Measurements from ENCODE around the gene PAPLN. TPM values are rescaled to one million over a fixed set of nuclear protein-coding genes. Genes with fewer than 3 reads are reported as not detected.

PAPLN gene
- total and polyA plus RNA-seq, 9 of the 15 experiments (the other 6 are each of a cell fraction or from before 2014, with no cell fraction given): 0.43 to 3.5 (median 1.7) TPM

GRCh38 chr14:73220634-73221033 lies 16.7 kb upstream of the PAPLN start (continued):
- TF ChIP-seq TFAP4 (CRISPR knock-in tag; IDR thresholded peaks at IDR 0.05; ENCODE audit: borderline replicate concordance): no peak
- TF ChIP-seq GABPB1 (CRISPR knock-in tag; IDR thresholded peaks at IDR 0.05): no peak
- no peak for TF ChIP-seq KHSRP (IDR thresholded peaks at IDR 0.05)
- no peak for TF ChIP-seq RBM15 (IDR thresholded peaks at IDR 0.05; ENCODE audit: insufficient read depth, low read length)
- no peak for TF ChIP-seq PYGO2 (tag; IDR thresholded peaks at IDR 0.05)

GRCh38 chr14:73221945-73222344 lies 15.4 kb upstream of the PAPLN start:
- Histone ChIP-seq H4K20me1 (replicated peaks; ENCODE audit: control insufficient read depth, insufficient read depth, low read length) (no peaks in the 10 kb centered on the region), H3K9ac (ENCODE audit: insufficient read depth in 1 of 2, low read depth in 2 of 2, low read length in 2 of 2) (no peak overlapping the region), H3K4me1 (replicated peaks in 1 of 2; ENCODE audit: control insufficient read depth in 2 of 2, insufficient read depth in 2 of 2, low read length in 2 of 2) (no peaks in the 10 kb centered on the region), H3K27ac (ENCODE audit: extremely low read depth, low read depth, low read length) (no peak overlapping the region), H3K79me2 (ENCODE audit: control insufficient read depth, insufficient read depth, low read length) (no peaks in the 10 kb centered on the region), H3K9me1 (ENCODE audit: control insufficient read depth, insufficient read depth, low read length) (no peaks in the 10 kb centered on the region), H2AFZ (ENCODE audit: low read depth, low read length) (no peak overlapping the region), H3K36me3 (ENCODE audit: control insufficient read depth, insufficient read depth, low read length) (peaks cover 24% of the 10 kb centered on the region; the same call in 1 of the 3 replicates), H3K4me3 (no peak overlapping the region), H3K9me3 (replicated peaks; ENCODE audit: control insufficient read depth, insufficient read depth, low read depth, low read length) (no peaks in the 10 kb centered on the region), H3K27me3 (ENCODE audit: control insufficient read depth in 2 of 2, insufficient read depth in 2 of 2, low read length in 2 of 2) (no peaks in the 10 kb centered on the region), H3K4me2 (ENCODE audit: insufficient read depth, low read length) (no peak overlapping the region)
- intact Hi-C loops (cut with micrococcal nuclease) (no loop called here), in situ Hi-C loops (cut with MboI) (no loop called here)
- ATAC-seq: no peak
- WGBS (ENCODE audit: insufficient coverage, low coverage, missing lambda C conversion rate): 63% methylated on average over 2 of the region's 2 CpGs
- ChIA-PET POLR2A (no interaction called here), CTCF (ENCODE audit: low intra/inter-chr PET ratio) (no interaction called here)
- DNase-seq (ENCODE audit: extremely low read depth in 1 of 4, low spot score in 3 of 4): no peak
- BruUV-seq (replicated peaks): no TSS peak
- FAIRE-seq: no peak
- TF ChIP-seq USF2 (CRISPR knock-in tag; IDR thresholded peaks at IDR 0.05) (no peak), ZBTB9 (CRISPR knock-in tag; IDR thresholded peaks at IDR 0.05) (no peak), SETDB1 (IDR thresholded peaks at IDR 0.05; ENCODE audit: low read length) (no peak), HSF4 (CRISPR knock-in tag; IDR thresholded peaks at IDR 0.05; ENCODE audit: borderline replicate concordance) (no peak), NFE2 (IDR thresholded peaks at IDR 0.05; ENCODE audit: low read depth) (no peak), CEBPZ (IDR thresholded peaks at IDR 0.05; ENCODE audit: borderline replicate concordance, low read depth, low read length) (no peak)
